Astrocyte of the spinal cord (primary cell): Measurements from ENCODE around the gene CADM1.

Experiments
- DNase-seq: peaks from one replicate; pipeline ENCODE4 v3.0.0; 2011; ENCODE audit warnings: low read depth, low spot score
- H3K4me3 ChIP-seq: 2 replicates; pipeline ENCODE4 v1.5.1; 2011; ENCODE audit warnings: low read depth, mild to moderate bottlenecking, low read length, moderate library complexity
- in situ Hi-C: cut with HindIII; loops from 2 replicates; pipeline ENCODE4 v1.10.0; 2017; ENCODE audit warnings: low sequenced_read_pairs
- TF ChIP-seq, protein P1 (sequence below): IDR thresholded peaks from 2 replicates; pipeline ENCODE4 v1.5.1; 2012; ENCODE audit warnings: low read depth, mild to moderate bottlenecking, low read length, inconsistent platforms

CADM1 gene

GRCh38 chr11:115317277-115318185 is 186.7 kb downstream of the CADM1 start:
- no peak for DNase-seq
- TF ChIP-seq, protein P1, sequence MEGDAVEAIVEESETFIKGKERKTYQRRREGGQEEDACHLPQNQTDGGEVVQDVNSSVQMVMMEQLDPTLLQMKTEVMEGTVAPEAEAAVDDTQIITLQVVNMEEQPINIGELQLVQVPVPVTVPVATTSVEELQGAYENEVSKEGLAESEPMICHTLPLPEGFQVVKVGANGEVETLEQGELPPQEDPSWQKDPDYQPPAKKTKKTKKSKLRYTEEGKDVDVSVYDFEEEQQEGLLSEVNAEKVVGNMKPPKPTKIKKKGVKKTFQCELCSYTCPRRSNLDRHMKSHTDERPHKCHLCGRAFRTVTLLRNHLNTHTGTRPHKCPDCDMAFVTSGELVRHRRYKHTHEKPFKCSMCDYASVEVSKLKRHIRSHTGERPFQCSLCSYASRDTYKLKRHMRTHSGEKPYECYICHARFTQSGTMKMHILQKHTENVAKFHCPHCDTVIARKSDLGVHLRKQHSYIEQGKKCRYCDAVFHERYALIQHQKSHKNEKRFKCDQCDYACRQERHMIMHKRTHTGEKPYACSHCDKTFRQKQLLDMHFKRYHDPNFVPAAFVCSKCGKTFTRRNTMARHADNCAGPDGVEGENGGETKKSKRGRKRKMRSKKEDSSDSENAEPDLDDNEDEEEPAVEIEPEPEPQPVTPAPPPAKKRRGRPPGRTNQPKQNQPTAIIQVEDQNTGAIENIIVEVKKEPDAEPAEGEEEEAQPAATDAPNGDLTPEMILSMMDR, result no peak
- H3K4me3 ChIP-seq, result no peak overlapping the region
- in situ Hi-C loops, result no loop called here

DNA sequence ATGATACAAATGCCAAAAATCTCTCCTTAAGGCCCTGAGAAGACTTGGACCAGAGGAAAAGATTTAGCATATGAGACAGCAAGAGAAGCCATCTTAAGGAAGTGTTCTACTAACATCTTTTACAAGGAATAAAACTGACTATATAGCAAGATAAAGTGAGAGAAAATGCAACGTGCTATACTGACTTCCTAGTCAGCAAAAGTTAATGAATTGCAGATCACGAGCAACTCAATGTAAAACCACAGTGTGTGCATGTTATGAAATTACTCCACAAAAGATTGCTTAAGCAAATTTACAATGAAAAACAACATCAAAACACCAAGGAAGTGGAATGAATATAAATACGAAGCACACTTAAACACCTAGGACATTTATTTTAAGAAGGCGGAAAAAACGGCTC is 187.5 kb downstream of the CADM1 start:
- in situ Hi-C loops, result no loop called here
- no peak for DNase-seq

GRCh38 chr11:115314330-115314920 is 189.8 kb downstream of the CADM1 start:
- H3K4me3 ChIP-seq, result no peak overlapping the region
- in situ Hi-C loops, result no loop called here
- DNase-seq, result no peak
- TF ChIP-seq, protein P1, result no peak

More for the DNA sequence above, 187.5 kb downstream of the CADM1 start:
- TF ChIP-seq, protein P1, result no peak
- no peak overlapping the region for H3K4me3 ChIP-seq

GRCh38 chr11:115313224-115313838 is 190.9 kb downstream of the CADM1 start:
- DNase-seq, result no peak
- in situ Hi-C loops, result no loop called here
- no peak overlapping the region for H3K4me3 ChIP-seq
- TF ChIP-seq, protein P1, result no peak

DNA sequence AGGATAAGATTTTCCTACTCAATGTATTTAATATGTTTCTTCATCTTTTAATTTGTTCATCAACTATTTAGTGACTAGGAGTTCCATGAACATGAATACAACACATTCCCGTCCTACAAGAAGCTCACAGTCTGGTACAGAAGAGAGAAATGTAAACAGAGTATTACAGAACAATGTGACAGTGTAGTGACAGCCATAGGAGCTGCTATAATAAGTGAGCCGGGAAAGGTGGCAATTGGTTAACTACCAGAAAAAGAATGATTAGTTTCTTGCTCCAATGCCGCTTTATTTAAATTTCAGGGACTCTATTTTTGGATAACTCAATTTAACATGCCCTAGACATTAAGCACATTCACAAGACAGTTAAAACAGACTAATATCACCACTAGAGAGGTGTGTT is 192.3 kb downstream of the CADM1 start:
- TF ChIP-seq, protein P1, result no peak
- no peak overlapping the region for H3K4me3 ChIP-seq
- in situ Hi-C loops, result no loop called here
- DNase-seq, result no peak

GRCh38 chr11:115306689-115307088 is 197.5 kb downstream of the CADM1 start:
- no peak for DNase-seq
- TF ChIP-seq, protein P1, result no peak
- H3K4me3 ChIP-seq, result no peak overlapping the region
- in situ Hi-C loops, result no loop called here
